Measurements from ENCODE around the gene POLA2.

POLA2 gene

GRCh38 chr11:65288706-65289536 is 27.2 kb downstream of the POLA2 start:
- no peak for DNase-seq

GRCh38 chr11:65290448-65291165 is 28.8 kb downstream of the POLA2 start:
- DNase-seq: peak in 1 of 2 experiments; percentile 27

GRCh38 chr11:65291613-65292012 is 29.9 kb downstream of the POLA2 start:
- DNase-seq: no peak

GRCh38 chr11:65292890-65293289 is 31.1 kb downstream of the POLA2 start:
- DNase-seq: no peak

GRCh38 chr11:65293909-65294381 is 32.2 kb downstream of the POLA2 start:
- no peak for DNase-seq

- no peak for DNase-seq
These were observed 33.2 kb downstream of the POLA2 start for GRCh38 chr11:65295001-65295400.

- no peak for DNase-seq
These were observed 34.0 kb downstream of the POLA2 start for GRCh38 chr11:65295571-65296341.

- DNase-seq: no peak
These were observed 35.4 kb downstream of the POLA2 start for GRCh38 chr11:65297026-65297672.

- no peak for DNase-seq
These were observed 36.4 kb downstream of the POLA2 start for GRCh38 chr11:65298131-65298535.

GRCh38 chr11:65298655-65299179 is 37.0 kb downstream of the POLA2 start:
- no peak for DNase-seq

- no peak for DNase-seq
These were observed 39.0 kb downstream of the POLA2 start for GRCh38 chr11:65300621-65301275.

GRCh38 chr11:65301491-65302329 is 39.9 kb downstream of the POLA2 start:
- no peak for DNase-seq

- DNase-seq: no peak
These were observed 41.8 kb downstream of the POLA2 start for GRCh38 chr11:65303555-65303954.

- DNase-seq: no peak
These were observed 42.3 kb downstream of the POLA2 start for GRCh38 chr11:65304110-65304509.

- DNase-seq: no peak
These were observed 42.9 kb downstream of the POLA2 start for GRCh38 chr11:65304613-65305012.

GRCh38 chr11:65305501-65306268 is 43.9 kb downstream of the POLA2 start:
- no peak for DNase-seq

- no peak for DNase-seq
These were observed 45.8 kb downstream of the POLA2 start for GRCh38 chr11:65307298-65308229.

GRCh38 chr11:65308281-65308891 is 46.6 kb downstream of the POLA2 start:
- no peak for DNase-seq

GRCh38 chr11:65309006-65309405 is 47.2 kb downstream of the POLA2 start:
- DNase-seq: no peak

Data from NCI-H187 (cell line).